A673 (cell line): ENCODE data around the gene ADCY10. TPM values are rescaled to one million over a fixed set of nuclear protein-coding genes. Genes with fewer than 3 reads are reported as not detected.

Experiments
- BruUV-seq: library from RNA; stranded (reverse); fragments of 400-500 nt; replicated peaks from 2 replicates; lab custom pipeline; 2021; lab: Mats Ljungman, UMichigan
- CTCF ChIA-PET: fragments of 300-600 bp; sonication (Branson Sonifier 250); formaldehyde crosslinking; loops from one replicate; lab custom pipeline; 2022; ENCODE audit warnings: antibody characterized with exemption; lab: Charles Lee
- POLR2A ChIA-PET: fragments of 300-600 bp; sonication (Branson Sonifier 250); formaldehyde crosslinking; loops from one replicate; lab custom pipeline; 2022; ENCODE audit warnings: antibody characterized with exemption; ENCODE audit not compliant: low non-redundant PET; lab: Charles Lee
- DNase-seq: peaks from one replicate; pipeline ENCODE4 v3.0.0-alpha.2; 2015; ENCODE audit warnings: low spot score
- H3K27ac ChIP-seq: fragments of 200-600 bp; sonication (generic); 2 replicates; pipeline ENCODE4 v1.5.1; 2016; ENCODE audit warnings: mixed run types, low read depth, mild to moderate bottlenecking, mixed read lengths, antibody characterized with exemption, low read length; ENCODE audit not compliant: poor library complexity, severe bottlenecking
- H3K27me3 ChIP-seq: fragments of 200-600 bp; sonication (generic); replicated peaks from 2 replicates; pipeline ENCODE4 v1.6.1; 2017; ENCODE audit warnings: mixed run types, low read depth, mild to moderate bottlenecking, mixed read lengths, antibody characterized with exemption, low read length; ENCODE audit not compliant: insufficient read depth, poor library complexity
- H3K36me3 ChIP-seq: fragments of 200-600 bp; sonication (generic); 2 replicates; pipeline ENCODE4 v1.6.1; 2016; ENCODE audit warnings: mixed run types, mild to moderate bottlenecking, mixed read lengths, antibody characterized with exemption, low read length; ENCODE audit not compliant: insufficient read depth, poor library complexity, severe bottlenecking
- H3K4me1 ChIP-seq: fragments of 200-600 bp; sonication (generic); 2 replicates; pipeline ENCODE4 v1.6.1; 2017; ENCODE audit warnings: mixed run types, mild to moderate bottlenecking, mixed read lengths, antibody characterized with exemption, low read length; ENCODE audit not compliant: insufficient read depth, poor library complexity, severe bottlenecking
- H3K4me3 ChIP-seq: fragments of 200-600 bp; sonication (generic); 2 replicates; pipeline ENCODE4 v1.5.1; 2016; ENCODE audit warnings: low read depth, mixed run types, mild to moderate bottlenecking, mixed read lengths, low read length; ENCODE audit not compliant: poor library complexity, severe bottlenecking
- H3K9me3 ChIP-seq: fragments of 200-600 bp; sonication (generic); 2 replicates; pipeline ENCODE4 v1.6.1; 2016; ENCODE audit warnings: mixed run types, low read depth, mild to moderate bottlenecking, mixed read lengths, antibody characterized with exemption, low read length; ENCODE audit not compliant: poor library complexity, severe bottlenecking
- CTCF ChIP-seq: fragments of 300-800, 200-600 bp; sonication (generic); conservative IDR thresholded peaks from 2 replicates; pipeline ENCODE4 v1.5.1; 2017; ENCODE audit warnings: low read depth, mild to moderate bottlenecking, antibody characterized with exemption, low read length, moderate library complexity, mixed read lengths
- EZH2 ChIP-seq: fragments of 200-600 bp; sonication (generic); IDR thresholded peaks from 2 replicates; pipeline ENCODE4 v1.6.1; 2017; ENCODE audit warnings: borderline replicate concordance, low read depth, mild to moderate bottlenecking, mixed read lengths, antibody characterized with exemption, low read length; ENCODE audit not compliant: poor library complexity, severe bottlenecking
- intact Hi-C: fragments of 100-400 bp; cut with micrococcal nuclease; formaldehyde crosslinking; loops from one replicate; pipeline ENCODE4 v1.10.0; 2022; ENCODE audit not compliant: unreplicated experiment
- total RNA-seq: library from RNA; stranded (reverse); gene quantifications from 2 replicates; pipeline ENCODE4 v1.2.3, GENCODE V29; 2021

Gene ADCY10
- total RNA-seq, 1 experiment from 2014 or later, result 0.19 TPM

GRCh38 chr1:167904652-167905130 is 9.2 kb downstream of the ADCY10 start:
- H3K9me3 ChIP-seq, result peaks cover 4% of the 10 kb centered on the region
- H3K27me3 ChIP-seq, result no peaks in the 10 kb centered on the region
- no peak for TF ChIP-seq CTCF
- TF ChIP-seq EZH2, result no peak
- H3K4me3 ChIP-seq, result no peak overlapping the region
- intact Hi-C loops, result no loop called here
- POLR2A ChIA-PET, result no interaction called here
- no peak overlapping the region for H3K27ac ChIP-seq
- BruUV-seq, result no TSS peak
- CTCF ChIA-PET, result no interaction called here
- no peak for DNase-seq
- no peaks in the 10 kb centered on the region for H3K4me1 ChIP-seq
- no peaks in the 10 kb centered on the region for H3K36me3 ChIP-seq

- DNase-seq, result no peak
- no peaks in the 10 kb centered on the region for H3K4me1 ChIP-seq
- POLR2A ChIA-PET, result no interaction called here
- intact Hi-C loops, result no loop called here
- no peaks in the 10 kb centered on the region for H3K9me3 ChIP-seq
- no peaks in the 10 kb centered on the region for H3K36me3 ChIP-seq
- H3K4me3 ChIP-seq, result no peak overlapping the region
- BruUV-seq, result no TSS peak
- CTCF ChIA-PET, result no interaction called here
- H3K27me3 ChIP-seq, result no peaks in the 10 kb centered on the region
- no peak overlapping the region for H3K27ac ChIP-seq
- no peak for TF ChIP-seq EZH2
- TF ChIP-seq CTCF, result no peak
Measured at GRCh38 chr1:167900907-167901306, 13.0 kb downstream of the ADCY10 start.

GRCh38 chr1:167899253-167899681 is 14.7 kb downstream of the ADCY10 start:
- H3K27me3 ChIP-seq, result no peaks in the 10 kb centered on the region
- no TSS peak for BruUV-seq
- no peak overlapping the region for H3K4me3 ChIP-seq
- no peak overlapping the region for H3K27ac ChIP-seq
- H3K36me3 ChIP-seq, result no peaks in the 10 kb centered on the region
- no peaks in the 10 kb centered on the region for H3K4me1 ChIP-seq
- TF ChIP-seq CTCF (no peak), EZH2 (no peak)
- no peaks in the 10 kb centered on the region for H3K9me3 ChIP-seq
- DNase-seq, result no peak
- intact Hi-C loops, result no loop called here
- POLR2A ChIA-PET, result no interaction called here
- CTCF ChIA-PET, result no interaction called here
